ENCODE results near the gene POU2F3.

The POU2F3 gene

DNA sequence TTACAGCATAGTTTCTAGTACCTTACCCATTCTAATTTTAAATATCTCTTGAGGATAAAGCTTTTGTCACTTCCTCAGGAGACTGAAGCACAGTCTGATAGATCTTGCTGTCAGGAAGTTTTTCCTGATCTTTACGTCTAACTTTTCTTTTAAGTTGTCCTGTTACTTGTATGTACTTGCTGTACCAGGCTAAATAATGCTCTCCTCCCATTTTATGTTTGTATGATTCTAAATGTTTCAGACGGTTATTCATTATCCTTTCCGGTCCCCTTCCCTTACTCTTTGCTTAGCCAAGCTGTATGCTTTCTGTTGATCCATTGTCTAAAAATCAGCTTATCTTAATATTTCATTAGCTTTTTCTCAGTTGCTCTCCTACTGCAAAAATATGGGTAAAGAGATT is 102.3 kb downstream of the POU2F3 start:
- Histone ChIP-seq H3K36me3 (ENCODE audit: control insufficient read depth, insufficient read depth, low read length) (no peaks in the 10 kb centered on the region), H3K4me1 (ENCODE audit: control insufficient read depth, insufficient read depth, low read length, poor library complexity, severe bottlenecking) (peaks cover 10% of the 10 kb centered on the region), H3K4me3 (ENCODE audit: extremely low read depth, insufficient read depth, low read length, poor library complexity, severe bottlenecking) (no peak overlapping the region), H3K9me3 (ENCODE audit: control insufficient read depth, low read length) (no peaks in the 10 kb centered on the region), H3K27ac (ENCODE audit: low read depth, low read length, severe bottlenecking) (no peak overlapping the region)
- WGBS, 2 experiments (ENCODE audit: insufficient coverage in 2 of 2), result no CpG with 5 or more reads among the region's 3 CpGs

DNA sequence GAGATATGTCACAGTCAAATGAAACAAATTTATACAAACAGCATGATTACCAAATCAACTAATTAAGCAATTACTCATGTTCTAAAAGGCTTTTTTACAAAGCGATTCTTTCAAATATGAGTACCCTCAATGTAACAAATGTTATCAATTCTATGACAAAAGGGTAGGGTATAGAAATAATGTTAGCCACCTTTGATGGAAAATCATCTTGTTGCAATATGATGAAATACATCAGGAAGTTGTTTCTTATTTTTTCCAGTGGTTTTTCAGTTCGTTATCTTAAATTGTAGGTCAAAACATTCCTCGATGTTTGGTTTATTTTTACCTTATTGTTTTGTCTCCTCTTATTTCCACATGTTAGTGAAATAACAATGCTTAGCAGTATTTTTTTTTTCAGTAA is 102.7 kb downstream of the POU2F3 start:
- H3K4me3 ChIP-seq (ENCODE audit: extremely low read depth, insufficient read depth, low read length, poor library complexity, severe bottlenecking), result no peak overlapping the region
- no peaks in the 10 kb centered on the region for H3K9me3 ChIP-seq (ENCODE audit: control insufficient read depth, low read length)
- WGBS, 2 experiments (ENCODE audit: insufficient coverage in 2 of 2), result 100% methylated on average over 1 of the region's 3 CpGs; no CpG with 5 or more reads in 1 of the 2 experiments
- H3K4me1 ChIP-seq (ENCODE audit: control insufficient read depth, insufficient read depth, low read length, poor library complexity, severe bottlenecking), result peaks cover 10% of the 10 kb centered on the region
- H3K36me3 ChIP-seq (ENCODE audit: control insufficient read depth, insufficient read depth, low read length), result no peaks in the 10 kb centered on the region
- no peak overlapping the region for H3K27ac ChIP-seq (ENCODE audit: low read depth, low read length, severe bottlenecking)

DNA sequence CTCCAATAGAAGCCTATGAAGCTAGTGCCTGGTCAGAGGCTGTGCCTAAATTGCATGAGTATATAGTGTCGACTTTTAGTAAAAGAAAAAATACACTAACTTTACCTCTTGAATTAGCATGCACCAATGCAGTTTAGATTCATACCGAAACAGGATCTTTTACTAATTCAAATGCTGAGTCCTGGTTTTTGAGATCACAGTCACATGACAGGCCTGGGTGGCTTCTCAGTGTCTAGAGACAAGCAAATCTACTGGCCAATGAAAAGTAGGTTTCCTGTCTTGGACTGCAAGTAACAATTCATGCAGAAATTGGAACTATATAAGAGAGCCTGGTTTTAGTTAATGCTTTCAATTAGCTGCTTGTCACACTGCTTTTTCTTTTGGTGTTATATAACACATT is 103.5 kb downstream of the POU2F3 start:
- H3K4me3 ChIP-seq (ENCODE audit: extremely low read depth, insufficient read depth, low read length, poor library complexity, severe bottlenecking), result no peak overlapping the region
- H3K9me3 ChIP-seq (ENCODE audit: control insufficient read depth, low read length), result no peaks in the 10 kb centered on the region
- H3K4me1 ChIP-seq (ENCODE audit: control insufficient read depth, insufficient read depth, low read length, poor library complexity, severe bottlenecking), result peaks cover 10% of the 10 kb centered on the region
- WGBS, 2 experiments (ENCODE audit: insufficient coverage in 2 of 2), result 91 to 100% methylated on average over 1 of the region's 2 CpGs
- H3K36me3 ChIP-seq (ENCODE audit: control insufficient read depth, insufficient read depth, low read length), result no peaks in the 10 kb centered on the region
- H3K27ac ChIP-seq (ENCODE audit: low read depth, low read length, severe bottlenecking), result no peak overlapping the region

DNA sequence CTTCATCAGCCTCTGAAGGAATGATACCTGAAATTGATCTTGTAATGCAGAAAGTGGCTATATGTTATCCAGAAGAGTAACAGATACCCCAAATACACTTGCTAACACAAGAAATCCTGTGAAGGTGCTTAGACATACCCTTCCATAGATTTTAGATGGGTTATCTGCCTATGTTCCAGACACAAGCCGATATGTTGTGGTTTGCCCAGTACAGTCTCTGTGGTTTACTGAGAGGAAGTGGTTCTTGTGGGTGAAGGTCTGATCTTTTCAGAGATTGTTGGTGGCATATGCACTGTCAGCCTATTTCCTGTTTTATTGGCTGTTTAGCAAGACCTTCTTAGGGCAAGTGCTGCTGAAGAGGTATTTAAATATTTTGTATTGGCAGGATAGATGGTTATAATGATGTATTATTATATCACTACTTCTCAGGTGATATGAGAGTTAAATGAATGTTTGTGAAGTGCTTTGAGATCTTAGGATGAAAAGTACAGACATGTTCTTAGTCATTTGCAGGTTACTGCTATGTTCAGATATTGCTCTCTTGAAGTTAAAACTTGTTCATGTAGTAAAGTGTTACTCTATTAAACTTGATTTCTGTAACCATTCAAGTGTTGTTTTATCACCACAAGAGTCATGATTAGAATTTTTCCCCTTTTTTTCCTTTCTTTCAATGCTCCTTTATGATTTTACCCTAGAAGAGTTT is 104.5 kb downstream of the POU2F3 start:
- no peak overlapping the region for H3K4me3 ChIP-seq (ENCODE audit: extremely low read depth, insufficient read depth, low read length, poor library complexity, severe bottlenecking)
- 86% methylated on average over 1 of the region's 1 CpG; no CpG with 5 or more reads in 1 of the 2 experiments for WGBS, 2 experiments (ENCODE audit: insufficient coverage in 2 of 2)
- H3K36me3 ChIP-seq (ENCODE audit: control insufficient read depth, insufficient read depth, low read length), result no peaks in the 10 kb centered on the region
- peaks cover 10% of the 10 kb centered on the region for H3K4me1 ChIP-seq (ENCODE audit: control insufficient read depth, insufficient read depth, low read length, poor library complexity, severe bottlenecking)
- no peak overlapping the region for H3K27ac ChIP-seq (ENCODE audit: low read depth, low read length, severe bottlenecking)
- H3K9me3 ChIP-seq (ENCODE audit: control insufficient read depth, low read length), result no peaks in the 10 kb centered on the region

DNA sequence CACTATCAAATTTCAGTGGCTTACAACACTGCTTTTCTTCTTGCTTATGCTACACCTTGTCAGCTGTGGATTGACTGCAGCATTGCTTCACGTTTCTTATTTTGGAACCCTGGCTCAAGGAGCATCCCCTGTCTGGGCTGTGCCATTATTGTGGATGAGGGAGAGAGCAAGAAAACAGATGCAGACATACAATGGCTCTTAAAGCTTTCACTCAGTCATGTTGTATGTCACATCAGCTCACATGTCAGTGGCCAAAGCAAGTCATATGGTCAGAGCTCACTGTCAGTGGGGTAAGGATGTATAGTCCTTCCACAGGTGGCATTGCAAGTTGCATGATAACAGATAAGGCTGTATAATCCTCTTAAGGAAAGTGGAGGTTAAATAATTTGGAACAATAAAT is 106.3 kb downstream of the POU2F3 start:
- no peaks in the 10 kb centered on the region for H3K36me3 ChIP-seq (ENCODE audit: control insufficient read depth, insufficient read depth, low read length)

DNA sequence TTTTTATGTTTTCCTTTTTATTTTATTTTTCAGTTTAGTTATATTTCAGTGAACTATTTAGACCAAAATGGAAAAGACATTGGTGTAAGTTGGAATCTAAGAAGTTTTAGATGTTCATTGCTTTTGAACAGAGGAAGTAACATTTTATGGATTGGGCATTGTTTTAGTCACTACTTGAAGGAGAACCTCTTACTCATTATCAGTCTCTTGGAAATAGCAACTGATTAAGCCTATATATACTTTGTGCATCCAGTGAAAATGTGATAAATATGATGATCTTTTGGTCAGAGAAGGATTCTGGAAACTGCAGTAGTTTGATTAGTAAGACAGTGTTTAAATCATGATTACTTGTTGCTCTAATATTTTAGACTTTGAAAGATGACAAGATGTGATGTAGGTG is 110.7 kb downstream of the POU2F3 start:
- Histone ChIP-seq H3K4me1 (ENCODE audit: control insufficient read depth, insufficient read depth, low read length, poor library complexity, severe bottlenecking) (peaks cover 20% of the 10 kb centered on the region), H3K27ac (ENCODE audit: low read depth, low read length, severe bottlenecking) (no peak overlapping the region), H3K4me3 (ENCODE audit: extremely low read depth, insufficient read depth, low read length, poor library complexity, severe bottlenecking) (no peak overlapping the region), H3K36me3 (ENCODE audit: control insufficient read depth, insufficient read depth, low read length) (peaks cover 8% of the 10 kb centered on the region), H3K9me3 (ENCODE audit: control insufficient read depth, low read length) (no peaks in the 10 kb centered on the region)

More for the DNA sequence above, 106.3 kb downstream of the POU2F3 start:
- no peak overlapping the region for H3K4me3 ChIP-seq (ENCODE audit: extremely low read depth, insufficient read depth, low read length, poor library complexity, severe bottlenecking)
- no peaks in the 10 kb centered on the region for H3K9me3 ChIP-seq (ENCODE audit: control insufficient read depth, low read length)
- 80% methylated on average over 1 of the region's 1 CpG; no CpG with 5 or more reads in 1 of the 2 experiments for WGBS, 2 experiments (ENCODE audit: insufficient coverage in 2 of 2)
- H3K4me1 ChIP-seq (ENCODE audit: control insufficient read depth, insufficient read depth, low read length, poor library complexity, severe bottlenecking), result peaks cover 6% of the 10 kb centered on the region
- no peak overlapping the region for H3K27ac ChIP-seq (ENCODE audit: low read depth, low read length, severe bottlenecking)

DNA sequence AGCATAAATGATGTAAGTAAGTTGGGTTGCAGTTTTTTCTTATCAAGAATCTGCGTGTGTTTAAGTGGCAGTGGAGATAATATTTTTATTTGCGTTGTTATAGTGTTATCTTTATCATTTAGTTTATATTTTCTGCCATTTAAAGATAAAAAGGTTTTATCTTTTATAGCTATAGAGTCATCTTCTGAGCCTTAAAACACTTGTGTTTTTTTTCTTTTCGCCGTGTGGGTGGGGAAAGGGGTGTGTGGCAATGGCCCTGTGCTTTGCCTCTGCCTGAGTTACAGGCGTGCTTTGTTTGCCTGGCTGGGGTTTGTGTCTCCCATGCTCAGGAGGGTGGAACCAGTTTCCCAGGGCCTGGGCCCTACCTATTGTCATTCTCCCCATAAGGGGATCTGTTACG is 112.5 kb downstream of the POU2F3 start:
- Histone ChIP-seq H3K4me1 (ENCODE audit: control insufficient read depth, insufficient read depth, low read length, poor library complexity, severe bottlenecking) (peaks cover 14% of the 10 kb centered on the region), H3K36me3 (ENCODE audit: control insufficient read depth, insufficient read depth, low read length) (peaks cover 15% of the 10 kb centered on the region), H3K9me3 (ENCODE audit: control insufficient read depth, low read length) (no peaks in the 10 kb centered on the region), H3K4me3 (ENCODE audit: extremely low read depth, insufficient read depth, low read length, poor library complexity, severe bottlenecking) (no peak overlapping the region), H3K27ac (ENCODE audit: low read depth, low read length, severe bottlenecking) (no peak overlapping the region)
- 94 to 95% methylated on average over 2 to 3 of the region's 6 CpGs for WGBS, 2 experiments (ENCODE audit: insufficient coverage in 2 of 2)

DNA sequence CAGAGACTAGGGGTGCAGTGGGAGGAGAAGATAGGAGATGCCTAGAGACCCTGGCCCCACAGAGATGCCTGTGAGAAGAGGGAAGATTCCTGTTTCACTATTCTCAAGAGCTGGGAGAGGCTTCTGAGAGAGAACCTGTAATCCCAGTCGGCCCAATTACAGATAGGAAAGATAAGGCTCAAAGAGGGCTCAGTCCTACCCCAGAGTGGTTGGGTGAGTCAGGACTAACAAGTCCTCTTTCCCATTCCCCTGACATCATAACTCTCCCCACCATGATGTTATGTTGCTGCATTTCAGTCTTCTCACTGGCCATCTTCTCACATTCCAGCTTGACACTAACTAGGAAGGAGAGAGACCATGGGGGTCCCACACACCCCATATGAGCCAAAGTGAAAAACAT is 114.1 kb downstream of the POU2F3 start:
- WGBS, 2 experiments (ENCODE audit: insufficient coverage in 2 of 2), result 60% methylated on average over 1 of the region's 1 CpG; no CpG with 5 or more reads in 1 of the 2 experiments
- H3K27ac ChIP-seq (ENCODE audit: low read depth, low read length, severe bottlenecking), result peak overlapping the region; percentile 23

DNA sequence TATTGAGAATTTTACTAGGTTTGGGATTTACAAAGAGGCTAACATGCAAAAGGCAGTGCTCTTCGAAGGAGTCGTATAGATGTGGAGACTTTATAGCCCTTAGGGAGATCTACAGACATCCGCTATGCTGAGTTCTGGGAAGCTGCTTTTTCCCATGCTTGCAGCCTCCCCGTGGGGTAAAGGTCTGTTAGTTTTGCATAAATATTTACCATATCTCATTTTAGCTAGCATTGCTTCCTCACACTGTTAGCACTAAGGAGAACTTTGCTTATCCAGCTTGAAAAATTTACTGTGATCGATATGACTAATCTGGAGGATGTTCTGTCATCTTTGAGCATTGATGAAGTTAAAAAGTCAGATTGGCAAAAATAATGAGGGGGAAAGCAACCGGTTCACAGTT is 114.8 kb downstream of the POU2F3 start:
- no peaks in the 10 kb centered on the region for H3K9me3 ChIP-seq (ENCODE audit: control insufficient read depth, low read length)
- peaks cover 26% of the 10 kb centered on the region for H3K36me3 ChIP-seq (ENCODE audit: control insufficient read depth, insufficient read depth, low read length)
- peaks cover 14% of the 10 kb centered on the region for H3K4me1 ChIP-seq (ENCODE audit: control insufficient read depth, insufficient read depth, low read length, poor library complexity, severe bottlenecking)
- WGBS, 2 experiments (ENCODE audit: insufficient coverage in 2 of 2), result 79 to 93% methylated on average over 2 to 4 of the region's 6 CpGs
- H3K4me3 ChIP-seq (ENCODE audit: extremely low read depth, insufficient read depth, low read length, poor library complexity, severe bottlenecking), result no peak overlapping the region
- no peak overlapping the region for H3K27ac ChIP-seq (ENCODE audit: low read depth, low read length, severe bottlenecking)

More for the DNA sequence above, 114.1 kb downstream of the POU2F3 start:
- no peak overlapping the region for H3K4me3 ChIP-seq (ENCODE audit: extremely low read depth, insufficient read depth, low read length, poor library complexity, severe bottlenecking)
- no peaks in the 10 kb centered on the region for H3K9me3 ChIP-seq (ENCODE audit: control insufficient read depth, low read length)
- H3K4me1 ChIP-seq (ENCODE audit: control insufficient read depth, insufficient read depth, low read length, poor library complexity, severe bottlenecking), result peaks cover 14% of the 10 kb centered on the region
- peaks cover 26% of the 10 kb centered on the region for H3K36me3 ChIP-seq (ENCODE audit: control insufficient read depth, insufficient read depth, low read length)

DNA sequence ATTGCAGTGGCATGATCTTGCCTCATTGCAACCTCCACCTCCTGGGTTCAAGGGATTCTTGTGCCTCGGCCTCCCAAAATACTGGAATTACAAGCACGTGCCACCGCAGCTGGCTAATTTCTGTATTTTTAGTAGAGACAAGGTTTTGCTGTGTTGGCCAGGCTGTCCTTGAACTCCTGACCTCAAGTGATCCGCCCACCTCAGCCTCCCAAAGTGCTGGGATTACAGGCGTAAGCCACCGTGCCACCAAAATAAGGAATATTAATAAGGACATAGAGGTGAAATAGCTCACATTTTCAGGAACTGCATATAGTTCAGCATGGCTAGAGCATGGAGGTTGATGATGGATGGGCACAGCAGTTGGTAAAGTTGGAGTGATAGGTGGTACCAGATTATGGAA is 117.7 kb downstream of the POU2F3 start:
- Histone ChIP-seq H3K27ac (ENCODE audit: low read depth, low read length, severe bottlenecking) (no peak overlapping the region), H3K4me1 (ENCODE audit: control insufficient read depth, insufficient read depth, low read length, poor library complexity, severe bottlenecking) (peaks cover 14% of the 10 kb centered on the region), H3K9me3 (ENCODE audit: control insufficient read depth, low read length) (no peaks in the 10 kb centered on the region), H3K4me3 (ENCODE audit: extremely low read depth, insufficient read depth, low read length, poor library complexity, severe bottlenecking) (no peak overlapping the region), H3K36me3 (ENCODE audit: control insufficient read depth, insufficient read depth, low read length) (peaks cover 28% of the 10 kb centered on the region)
- 93 to 100% methylated on average over 3 to 5 of the region's 6 CpGs for WGBS, 2 experiments (ENCODE audit: insufficient coverage in 2 of 2)

DNA sequence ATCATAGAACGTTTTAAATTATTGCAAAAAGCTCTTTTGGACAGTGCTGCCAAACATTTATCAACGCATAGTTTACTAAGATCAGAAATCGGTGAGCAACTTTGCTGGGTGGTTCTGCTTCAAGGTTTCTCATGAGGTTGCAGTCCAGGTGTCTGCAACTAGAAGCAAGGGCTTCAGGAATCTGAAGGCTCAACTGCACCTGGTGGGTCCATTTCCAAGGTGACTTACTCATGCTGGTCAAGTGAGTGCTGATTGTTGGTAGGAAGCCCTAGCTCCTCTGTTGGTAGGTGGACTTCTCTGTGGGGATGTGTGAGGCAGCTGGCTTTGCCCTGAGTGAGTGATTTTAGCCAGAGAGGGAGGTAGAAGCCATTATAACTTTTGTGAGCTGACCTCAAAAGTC is 118.8 kb downstream of the POU2F3 start:
- no peak overlapping the region for H3K4me3 ChIP-seq (ENCODE audit: extremely low read depth, insufficient read depth, low read length, poor library complexity, severe bottlenecking)
- H3K4me1 ChIP-seq (ENCODE audit: control insufficient read depth, insufficient read depth, low read length, poor library complexity, severe bottlenecking), result peaks cover 6% of the 10 kb centered on the region
- 89 to 97% methylated on average over 3 of the region's 3 CpGs for WGBS, 2 experiments (ENCODE audit: insufficient coverage in 2 of 2)
- H3K27ac ChIP-seq (ENCODE audit: low read depth, low read length, severe bottlenecking), result no peak overlapping the region
- H3K36me3 ChIP-seq (ENCODE audit: control insufficient read depth, insufficient read depth, low read length), result peaks cover 22% of the 10 kb centered on the region
- no peaks in the 10 kb centered on the region for H3K9me3 ChIP-seq (ENCODE audit: control insufficient read depth, low read length)
